Activated B cell treated with CpG ODN at 0.5 μM for 24 hours (primary cell): Measurements from ENCODE around the gene EEFSEC. TPM values are rescaled to one million over a fixed set of nuclear protein-coding genes. Genes with fewer than 3 reads are reported as not detected.

Source experiments
- ATAC-seq: fragments of 200-7000 bp; cut with Tn5 transposase; one replicate; pipeline ENCODE4 v1.10.0; 2021; ENCODE audit warnings: low read depth, mild to moderate bottlenecking, moderate library complexity
- CTCF ChIA-PET: fragments of 350-600 bp; sonication (Branson Sonifier 250); formaldehyde crosslinking; loops from one replicate; lab custom pipeline; 2021; ENCODE audit warnings: antibody characterized with exemption; lab: Charles Lee
- POLR2A ChIA-PET: fragments of 350-600 bp; sonication (Branson Sonifier 250); formaldehyde crosslinking; loops from one replicate; lab custom pipeline; 2021; ENCODE audit warnings: antibody characterized with exemption; lab: Charles Lee
- DNase-seq: peaks from one replicate; pipeline ENCODE4 v3.0.0; 2022
- H3K27ac Mint-ChIP-seq: one replicate; pipeline ENCODE4 v1.8.0; 2020; ENCODE audit warnings: mixed read lengths
- H3K27me3 Mint-ChIP-seq: one replicate; pipeline ENCODE4 v1.8.0; 2021; ENCODE audit warnings: mixed read lengths
- H3K36me3 Mint-ChIP-seq: one replicate; pipeline ENCODE4 v1.8.0; 2021; ENCODE audit warnings: low read depth, mixed read lengths
- H3K4me1 Mint-ChIP-seq: one replicate; pipeline ENCODE4 v1.8.0; 2021; ENCODE audit warnings: mixed read lengths
- H3K4me3 Mint-ChIP-seq: one replicate; pipeline ENCODE4 v1.8.0; 2020; ENCODE audit warnings: mild to moderate bottlenecking, mixed read lengths
- H3K9me3 Mint-ChIP-seq: one replicate; pipeline ENCODE4 v1.8.0; 2020; ENCODE audit warnings: mixed read lengths
- CTCF ChIP-seq: fragments of 200-600 bp; IDR thresholded peaks from one replicate; pipeline ENCODE4 v1.8.0; 2022; ENCODE audit warnings: antibody characterized with exemption, mild to moderate bottlenecking
- intact Hi-C: fragments of 100-400 bp; cut with micrococcal nuclease; formaldehyde crosslinking; loops from one replicate; pipeline ENCODE4 v1.15.1; 2024
- total RNA-seq: library from RNA; stranded (reverse); gene quantifications from 2 replicates; pipeline ENCODE4 v1.2.3, GENCODE V29; 2022

The EEFSEC gene
- total RNA-seq, 1 donor from 2014 or later, result 20.0 TPM

GRCh38 chr3:128343287-128344051 is 190.2 kb downstream of the EEFSEC start:
- TF ChIP-seq CTCF, result no peak
- Mint-ChIP-seq H3K4me1 (peaks cover 14% of the 10 kb centered on the region), H3K9me3 (no peaks in the 10 kb centered on the region), H3K4me3 (no peak overlapping the region), H3K36me3 (peaks cover 38% of the 10 kb centered on the region), H3K27me3 (no peaks in the 10 kb centered on the region), H3K27ac (no peak overlapping the region)
- CTCF ChIA-PET, result no interaction called here
- POLR2A ChIA-PET, result no interaction called here
- no peak for ATAC-seq
- DNase-seq, result no peak
- intact Hi-C loops, result no loop called here

GRCh38 chr3:128344052-128344735 is 190.9 kb downstream of the EEFSEC start:
- no peaks in the 10 kb centered on the region for H3K27me3 Mint-ChIP-seq
- no peaks in the 10 kb centered on the region for H3K9me3 Mint-ChIP-seq
- H3K36me3 Mint-ChIP-seq, result peaks cover 36% of the 10 kb centered on the region
- no peak overlapping the region for H3K4me3 Mint-ChIP-seq
- ATAC-seq (no peak), DNase-seq (no peak)
- ChIA-PET CTCF (no interaction called here), POLR2A (no interaction called here)
- no peak overlapping the region for H3K27ac Mint-ChIP-seq
- no peak for TF ChIP-seq CTCF
- intact Hi-C loops, result no loop called here
- H3K4me1 Mint-ChIP-seq, result peaks cover 20% of the 10 kb centered on the region

GRCh38 chr3:128345196-128345595 is 191.9 kb downstream of the EEFSEC start:
- no peak for TF ChIP-seq CTCF
- Mint-ChIP-seq H3K4me3 (no peak overlapping the region), H3K9me3 (no peaks in the 10 kb centered on the region), H3K27me3 (no peaks in the 10 kb centered on the region), H3K36me3 (peaks cover 36% of the 10 kb centered on the region), H3K27ac (no peak overlapping the region), H3K4me1 (peaks cover 20% of the 10 kb centered on the region)
- POLR2A ChIA-PET, result no interaction called here
- no peak for ATAC-seq
- CTCF ChIA-PET, result no interaction called here
- intact Hi-C loops, result no loop called here
- no peak for DNase-seq

GRCh38 chr3:128346562-128346961 is 193.3 kb downstream of the EEFSEC start:
- no peak for TF ChIP-seq CTCF

GRCh38 chr3:128347282-128347681 is 194.0 kb downstream of the EEFSEC start:
- ATAC-seq, result no peak
- intact Hi-C loops, result no loop called here
- peaks cover 23% of the 10 kb centered on the region for H3K36me3 Mint-ChIP-seq
- no peaks in the 10 kb centered on the region for H3K27me3 Mint-ChIP-seq
- TF ChIP-seq CTCF, result no peak
- POLR2A ChIA-PET, result no interaction called here
- H3K4me1 Mint-ChIP-seq, result peaks cover 20% of the 10 kb centered on the region
- CTCF ChIA-PET, result no interaction called here
- H3K4me3 Mint-ChIP-seq, result no peak overlapping the region
- H3K27ac Mint-ChIP-seq, result no peak overlapping the region
- no peaks in the 10 kb centered on the region for H3K9me3 Mint-ChIP-seq
- DNase-seq, result no peak

More at GRCh38 chr3:128346562-128346961, 193.3 kb downstream of the EEFSEC start:
- H3K36me3 Mint-ChIP-seq, result peaks cover 30% of the 10 kb centered on the region
- no peak overlapping the region for H3K4me3 Mint-ChIP-seq
- no peak for DNase-seq
- ATAC-seq, result no peak
- ChIA-PET POLR2A (no interaction called here), CTCF (no interaction called here)
- no peaks in the 10 kb centered on the region for H3K27me3 Mint-ChIP-seq
- H3K27ac Mint-ChIP-seq, result no peak overlapping the region
- no peaks in the 10 kb centered on the region for H3K9me3 Mint-ChIP-seq
- intact Hi-C loops, result no loop called here
- peaks cover 20% of the 10 kb centered on the region for H3K4me1 Mint-ChIP-seq
